ENCODE results near the gene THSD4.

THSD4 gene

GRCh38 chr15:71811752-71812735 is 696.8 kb downstream of the THSD4 start:
- no peak for TF ChIP-seq SPI1 (IDR thresholded peaks at IDR 0.05; ENCODE audit: borderline replicate concordance, low read depth)
- Histone ChIP-seq H3K27me3 (ENCODE audit: insufficient read depth, poor library complexity, severe bottlenecking) (no peaks in the 10 kb centered on the region), H3K4me3 (replicated peaks; ENCODE audit: insufficient read depth, low read length) (no peak overlapping the region), H3K27ac (replicated peaks) (no peak overlapping the region)
- DNase-seq (ENCODE audit: low read depth in 1 of 2, low spot score in 1 of 2), result no peak

- DNase-seq (ENCODE audit: low read depth in 1 of 2, low spot score in 1 of 2), result no peak
- Histone ChIP-seq H3K27me3 (ENCODE audit: insufficient read depth, poor library complexity, severe bottlenecking) (no peaks in the 10 kb centered on the region), H3K27ac (replicated peaks) (no peak overlapping the region), H3K4me3 (replicated peaks; ENCODE audit: insufficient read depth, low read length) (no peak overlapping the region)
- no peak for TF ChIP-seq SPI1 (IDR thresholded peaks at IDR 0.05; ENCODE audit: borderline replicate concordance, low read depth)
- TF ChIP-seq GABPA (IDR thresholded peaks at IDR 0.05; ENCODE audit: low read depth), result no peak
- TF ChIP-seq POLR2AphosphoS5 (IDR thresholded peaks at IDR 0.05; ENCODE audit: low read depth), result no peak
- TF ChIP-seq REST (IDR thresholded peaks at IDR 0.05; ENCODE audit: insufficient replicate concordance, low read depth), result no peak
- TF ChIP-seq CTCF (IDR thresholded peaks at IDR 0.05; ENCODE audit: insufficient read depth, low read length), result no peak
These were observed 697.9 kb downstream of the THSD4 start for GRCh38 chr15:71812966-71813722.

GRCh38 chr15:71813723-71814470 is 698.6 kb downstream of the THSD4 start:
- Histone ChIP-seq H3K4me3 (replicated peaks; ENCODE audit: insufficient read depth, low read length) (no peak overlapping the region), H3K27ac (replicated peaks) (no peak overlapping the region), H3K27me3 (ENCODE audit: insufficient read depth, poor library complexity, severe bottlenecking) (no peaks in the 10 kb centered on the region)
- no peak for TF ChIP-seq REST (IDR thresholded peaks at IDR 0.05; ENCODE audit: insufficient replicate concordance, low read depth)
- no peak for TF ChIP-seq SPI1 (IDR thresholded peaks at IDR 0.05; ENCODE audit: borderline replicate concordance, low read depth)
- TF ChIP-seq GABPA (IDR thresholded peaks at IDR 0.05; ENCODE audit: low read depth), result no peak
- DNase-seq (ENCODE audit: low read depth in 1 of 2, low spot score in 1 of 2), result no peak

- no peaks in the 10 kb centered on the region for H3K27me3 ChIP-seq (ENCODE audit: insufficient read depth, poor library complexity, severe bottlenecking)
These were observed 700.0 kb downstream of the THSD4 start for GRCh38 chr15:71815301-71815700.

More at GRCh38 chr15:71815301-71815700, 700.0 kb downstream of the THSD4 start:
- no peak overlapping the region for H3K27ac ChIP-seq (replicated peaks)
- DNase-seq (ENCODE audit: low read depth in 1 of 2, low spot score in 1 of 2), result no peak
- H3K4me3 ChIP-seq (replicated peaks; ENCODE audit: insufficient read depth, low read length), result no peak overlapping the region
- no peak for TF ChIP-seq REST (IDR thresholded peaks at IDR 0.05; ENCODE audit: insufficient replicate concordance, low read depth)
- TF ChIP-seq POLR2AphosphoS5 (IDR thresholded peaks at IDR 0.05; ENCODE audit: low read depth), result no peak
- no peak for TF ChIP-seq SPI1 (IDR thresholded peaks at IDR 0.05; ENCODE audit: borderline replicate concordance, low read depth)
- TF ChIP-seq GABPA (IDR thresholded peaks at IDR 0.05; ENCODE audit: low read depth), result no peak
- TF ChIP-seq CTCF (IDR thresholded peaks at IDR 0.05; ENCODE audit: insufficient read depth, low read length), result no peak

Measured in HL-60 (cell line).